ENCODE measurements around the gene TMEM125.

DNA sequence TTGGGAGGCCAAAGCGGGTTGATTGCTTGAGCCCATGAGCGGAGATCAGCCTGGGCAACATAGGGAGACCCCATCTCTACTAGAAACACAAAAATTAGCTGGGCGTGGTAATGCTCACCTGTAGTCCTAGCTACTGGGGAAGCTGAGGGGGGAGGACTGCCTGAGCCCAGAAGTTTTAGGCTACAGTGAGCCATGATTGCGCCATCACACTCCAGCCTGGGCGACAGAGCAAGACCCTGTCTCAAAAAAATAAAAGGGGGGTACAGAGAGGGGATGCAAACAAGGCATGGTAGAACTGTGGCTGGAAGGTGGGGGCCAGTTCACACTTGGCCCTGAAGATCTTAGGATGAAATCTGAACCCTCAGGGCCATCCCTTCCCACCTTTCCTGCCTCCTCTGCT, 16.8 kb downstream of the TMEM125 start:
- TF ChIP-seq FOXK2 (IDR thresholded peaks at IDR 0.05) (no peak), IKZF1 (conservative IDR thresholded peaks at IDR 0.05) (no peak), PML (IDR thresholded peaks at IDR 0.05; ENCODE audit: low read length) (no peak), ESRRA (IDR thresholded peaks at IDR 0.05; ENCODE audit: low read length) (no peak)
- TF ChIP-seq, protein P1, sequence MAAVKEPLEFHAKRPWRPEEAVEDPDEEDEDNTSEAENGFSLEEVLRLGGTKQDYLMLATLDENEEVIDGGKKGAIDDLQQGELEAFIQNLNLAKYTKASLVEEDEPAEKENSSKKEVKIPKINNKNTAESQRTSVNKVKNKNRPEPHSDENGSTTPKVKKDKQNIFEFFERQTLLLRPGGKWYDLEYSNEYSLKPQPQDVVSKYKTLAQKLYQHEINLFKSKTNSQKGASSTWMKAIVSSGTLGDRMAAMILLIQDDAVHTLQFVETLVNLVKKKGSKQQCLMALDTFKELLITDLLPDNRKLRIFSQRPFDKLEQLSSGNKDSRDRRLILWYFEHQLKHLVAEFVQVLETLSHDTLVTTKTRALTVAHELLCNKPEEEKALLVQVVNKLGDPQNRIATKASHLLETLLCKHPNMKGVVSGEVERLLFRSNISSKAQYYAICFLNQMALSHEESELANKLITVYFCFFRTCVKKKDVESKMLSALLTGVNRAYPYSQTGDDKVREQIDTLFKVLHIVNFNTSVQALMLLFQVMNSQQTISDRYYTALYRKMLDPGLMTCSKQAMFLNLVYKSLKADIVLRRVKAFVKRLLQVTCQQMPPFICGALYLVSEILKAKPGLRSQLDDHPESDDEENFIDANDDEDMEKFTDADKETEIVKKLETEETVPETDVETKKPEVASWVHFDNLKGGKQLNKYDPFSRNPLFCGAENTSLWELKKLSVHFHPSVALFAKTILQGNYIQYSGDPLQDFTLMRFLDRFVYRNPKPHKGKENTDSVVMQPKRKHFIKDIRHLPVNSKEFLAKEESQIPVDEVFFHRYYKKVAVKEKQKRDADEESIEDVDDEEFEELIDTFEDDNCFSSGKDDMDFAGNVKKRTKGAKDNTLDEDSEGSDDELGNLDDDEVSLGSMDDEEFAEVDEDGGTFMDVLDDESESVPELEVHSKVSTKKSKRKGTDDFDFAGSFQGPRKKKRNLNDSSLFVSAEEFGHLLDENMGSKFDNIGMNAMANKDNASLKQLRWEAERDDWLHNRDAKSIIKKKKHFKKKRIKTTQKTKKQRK (IDR thresholded peaks at IDR 0.05; ENCODE audit: low read depth, low read length) = no peak
- TF ChIP-seq, protein P2, sequence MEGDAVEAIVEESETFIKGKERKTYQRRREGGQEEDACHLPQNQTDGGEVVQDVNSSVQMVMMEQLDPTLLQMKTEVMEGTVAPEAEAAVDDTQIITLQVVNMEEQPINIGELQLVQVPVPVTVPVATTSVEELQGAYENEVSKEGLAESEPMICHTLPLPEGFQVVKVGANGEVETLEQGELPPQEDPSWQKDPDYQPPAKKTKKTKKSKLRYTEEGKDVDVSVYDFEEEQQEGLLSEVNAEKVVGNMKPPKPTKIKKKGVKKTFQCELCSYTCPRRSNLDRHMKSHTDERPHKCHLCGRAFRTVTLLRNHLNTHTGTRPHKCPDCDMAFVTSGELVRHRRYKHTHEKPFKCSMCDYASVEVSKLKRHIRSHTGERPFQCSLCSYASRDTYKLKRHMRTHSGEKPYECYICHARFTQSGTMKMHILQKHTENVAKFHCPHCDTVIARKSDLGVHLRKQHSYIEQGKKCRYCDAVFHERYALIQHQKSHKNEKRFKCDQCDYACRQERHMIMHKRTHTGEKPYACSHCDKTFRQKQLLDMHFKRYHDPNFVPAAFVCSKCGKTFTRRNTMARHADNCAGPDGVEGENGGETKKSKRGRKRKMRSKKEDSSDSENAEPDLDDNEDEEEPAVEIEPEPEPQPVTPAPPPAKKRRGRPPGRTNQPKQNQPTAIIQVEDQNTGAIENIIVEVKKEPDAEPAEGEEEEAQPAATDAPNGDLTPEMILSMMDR (IDR thresholded peaks at IDR 0.05 in 2 of 3, conservative IDR thresholded peaks at IDR 0.05 in 1 of 3; ENCODE audit: control insufficient read depth in 2 of 3, extremely low read depth in 1 of 3, insufficient read depth in 1 of 3, low read depth in 3 of 3, low read length in 3 of 3) = no peak
- TF ChIP-seq, protein P3, sequence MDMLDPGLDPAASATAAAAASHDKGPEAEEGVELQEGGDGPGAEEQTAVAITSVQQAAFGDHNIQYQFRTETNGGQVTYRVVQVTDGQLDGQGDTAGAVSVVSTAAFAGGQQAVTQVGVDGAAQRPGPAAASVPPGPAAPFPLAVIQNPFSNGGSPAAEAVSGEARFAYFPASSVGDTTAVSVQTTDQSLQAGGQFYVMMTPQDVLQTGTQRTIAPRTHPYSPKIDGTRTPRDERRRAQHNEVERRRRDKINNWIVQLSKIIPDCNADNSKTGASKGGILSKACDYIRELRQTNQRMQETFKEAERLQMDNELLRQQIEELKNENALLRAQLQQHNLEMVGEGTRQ (IDR thresholded peaks at IDR 0.05; ENCODE audit: borderline replicate concordance, low read depth, low read length) = no peak

Measured in GM12878 (cell line).